Measurements from ENCODE around the gene SNAP47.

GRCh38 chr1:227788271-227789083, 53.2 kb downstream of the SNAP47 start:
- TF ChIP-seq CTCF (IDR thresholded peaks at IDR 0.05; ENCODE audit: insufficient read depth, low read length, poor library complexity, severe bottlenecking) (no peak), EZH2phosphoT487 (conservative IDR thresholded peaks at IDR 0.05; ENCODE audit: low read length) (no peak)
